Adrenal gland (tissue), 12 donors: ENCODE data around the gene FGD4. TPM values are rescaled to one million over a fixed set of nuclear protein-coding genes. Genes with fewer than 3 reads are reported as not detected.

Experiments
- DNase-seq, 7 donors: peaks; one replicate each; pipeline ENCODE4 v3.0.0-alpha.2; 2019 to 2020
- H3K27ac ChIP-seq, 5 donors: fragments of 200-600 bp; sonication (generic) in 4 of 5; 1 replicate in 3 of 5; 2 replicates in 2 of 5; pipeline versions ENCODE4 v1.5.1 to v1.8.0; 2016 to 2020; ENCODE audit warnings: mild to moderate bottlenecking in 1 of 5
- H3K27me3 ChIP-seq: fragments of 200-600 bp; 2 replicates; pipeline ENCODE4 v1.8.0; 2021
- H3K36me3 ChIP-seq, 2 donors: fragments of 200-600 bp; replicated peaks in 1 of 2; 1 replicate in 1 of 2; 2 replicates in 1 of 2; pipeline versions ENCODE4 v1.5.1 to v1.8.0; 2018 to 2022
- H3K4me1 ChIP-seq, 2 donors: fragments of 200-600 bp; replicated peaks in 1 of 2; 1 replicate in 1 of 2; 2 replicates in 1 of 2; pipeline versions ENCODE4 v1.5.1 to v1.8.0; 2018 to 2021
- H3K4me3 ChIP-seq, 4 donors: fragments of 200-600 bp; sonication (generic) in 3 of 4; one replicate each; pipeline ENCODE4 v1.5.1; 2016 to 2018
- H3K9me3 ChIP-seq, 3 donors: fragments of 200-600 bp; sonication (generic) in 1 of 3; replicated peaks in 1 of 3; 1 replicate in 2 of 3; 2 replicates in 1 of 3; pipeline versions ENCODE4 v1.5.1 to v1.8.0; 2016 to 2021
- POLR2A ChIP-seq, 2 donors: fragments of 450-650 bp; IDR thresholded peaks; one replicate each; pipeline ENCODE4 v1.6.1; 2017; ENCODE audit warnings: antibody characterized with exemption in 2 of 2, mild to moderate bottlenecking in 2 of 2, moderate library complexity in 1 of 2
- WGBS, 4 donors: extraction: QIAGEN DNeasy Blood & Tissue Kit in 2 of 4; methylation state at CpG; one replicate each; pipeline versions ENCODE4 v1.1.5 to v1.1.7; 2013 to 2017; 5-methylcytosine and 5-hydroxymethylcytosine counted together
- intact Hi-C, 2 donors: fragments of 100-400 bp; cut with DNase I; formaldehyde crosslinking; loops; one replicate each; pipeline versions ENCODE4 v1.14.1 to v1.15.0; 2022 to 2023
- polyA plus RNA-seq, 3 donors: library from polyadenylated mRNA; stranded (reverse); fragments of 200-250 nt in 2 of 3; fragments of 350-450 nt in 1 of 3; fragmentation: Illumina TruSeq in 1 of 3; extraction: RNeasy Lipid Tissue Mini Kit (QIAGEN cat#74804) in 1 of 3; gene quantifications; one replicate each; pipeline ENCODE4 v1.2.3, GENCODE V29; 2013 to 2014
- total RNA-seq, 9 donors: library from RNA; depleted of rRNA in 4 of 9; stranded (reverse); fragments of >200 nt in 4 of 9; fragments of 120-200 nt in 1 of 9; fragmentation: NEBNext Ultra II Directional in 1 of 9; extraction: Animal tissue kit (Norgen Biotek cat#: 25700) in 1 of 9; gene quantifications; one replicate each; pipeline versions ENCODE4 v1.1.0 to v1.2.4, GENCODE V29; 2013 to 2023
- TF ChIP-seq, protein P1 (sequence below), 6 experiments: fragments of 450-650 bp in 4 of 6; fragments of 200-600 bp in 2 of 6; sonication (generic) in 1 of 6; IDR thresholded peaks; 1 replicate in 5 of 6; 2 replicates in 1 of 6; pipeline versions ENCODE4 v1.5.1 to v1.8.0; 2016 to 2021; ENCODE audit warnings: antibody characterized with exemption in 6 of 6, mild to moderate bottlenecking in 2 of 6, moderate library complexity in 1 of 6
- donor health status: healthy with polysubstance abuse.
- donor health status: Bipolar disorder and iron deficiency.
- donor health status: DM: yes; HTN: yes; CAD: no.
- donor health status: DM: no; HTN: no; CAD: no.
- donor health status: DM: no; HTN: no; CAD: no.
- donor health status: DM: yes; HTN: yes; CAD: no.

Gene FGD4
- total and polyA plus RNA-seq, 12 donors = 1.7 to 38.5 (median 16.6) TPM

DNA sequence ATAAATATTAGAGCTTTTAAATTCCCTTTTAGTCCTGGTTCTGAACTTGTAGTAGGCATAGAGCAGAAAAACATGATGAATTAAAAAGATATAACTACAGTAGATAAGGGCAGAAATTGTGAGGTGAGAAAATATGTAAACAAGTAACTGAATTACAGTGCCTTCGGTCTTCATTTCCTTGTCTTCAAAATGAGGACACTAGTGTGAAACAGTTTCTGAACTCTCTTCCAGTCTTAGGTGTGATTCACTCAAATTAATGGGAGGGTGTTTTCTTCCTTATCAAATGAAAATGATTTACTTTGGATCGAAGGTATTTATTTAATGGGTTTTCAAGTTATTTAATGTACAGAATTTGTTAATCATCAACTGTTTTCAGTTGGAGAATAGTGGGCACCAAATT is 1.5 kb downstream of the FGD4 start:
- WGBS, 4 donors = 72 to 76% (median 74%) methylated on average over 2 of the region's 2 CpGs
- H3K4me1 ChIP-seq = peaks cover 0 to 13% of the 10 kb centered on the region in 2 donors
- no peak overlapping the region for H3K4me3 ChIP-seq
- TF ChIP-seq, protein P1, sequence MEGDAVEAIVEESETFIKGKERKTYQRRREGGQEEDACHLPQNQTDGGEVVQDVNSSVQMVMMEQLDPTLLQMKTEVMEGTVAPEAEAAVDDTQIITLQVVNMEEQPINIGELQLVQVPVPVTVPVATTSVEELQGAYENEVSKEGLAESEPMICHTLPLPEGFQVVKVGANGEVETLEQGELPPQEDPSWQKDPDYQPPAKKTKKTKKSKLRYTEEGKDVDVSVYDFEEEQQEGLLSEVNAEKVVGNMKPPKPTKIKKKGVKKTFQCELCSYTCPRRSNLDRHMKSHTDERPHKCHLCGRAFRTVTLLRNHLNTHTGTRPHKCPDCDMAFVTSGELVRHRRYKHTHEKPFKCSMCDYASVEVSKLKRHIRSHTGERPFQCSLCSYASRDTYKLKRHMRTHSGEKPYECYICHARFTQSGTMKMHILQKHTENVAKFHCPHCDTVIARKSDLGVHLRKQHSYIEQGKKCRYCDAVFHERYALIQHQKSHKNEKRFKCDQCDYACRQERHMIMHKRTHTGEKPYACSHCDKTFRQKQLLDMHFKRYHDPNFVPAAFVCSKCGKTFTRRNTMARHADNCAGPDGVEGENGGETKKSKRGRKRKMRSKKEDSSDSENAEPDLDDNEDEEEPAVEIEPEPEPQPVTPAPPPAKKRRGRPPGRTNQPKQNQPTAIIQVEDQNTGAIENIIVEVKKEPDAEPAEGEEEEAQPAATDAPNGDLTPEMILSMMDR (IDR thresholded peaks at IDR 0.05) = no peak
- no peak for TF ChIP-seq POLR2A (IDR thresholded peaks at IDR 0.05)
- H3K27ac ChIP-seq = no peak overlapping the region
- H3K36me3 ChIP-seq = no peaks in the 10 kb centered on the region
- no peaks in the 10 kb centered on the region for H3K27me3 ChIP-seq
- no peaks in the 10 kb centered on the region for H3K9me3 ChIP-seq
- no peak for DNase-seq
- intact Hi-C loops = no loop called here

DNA sequence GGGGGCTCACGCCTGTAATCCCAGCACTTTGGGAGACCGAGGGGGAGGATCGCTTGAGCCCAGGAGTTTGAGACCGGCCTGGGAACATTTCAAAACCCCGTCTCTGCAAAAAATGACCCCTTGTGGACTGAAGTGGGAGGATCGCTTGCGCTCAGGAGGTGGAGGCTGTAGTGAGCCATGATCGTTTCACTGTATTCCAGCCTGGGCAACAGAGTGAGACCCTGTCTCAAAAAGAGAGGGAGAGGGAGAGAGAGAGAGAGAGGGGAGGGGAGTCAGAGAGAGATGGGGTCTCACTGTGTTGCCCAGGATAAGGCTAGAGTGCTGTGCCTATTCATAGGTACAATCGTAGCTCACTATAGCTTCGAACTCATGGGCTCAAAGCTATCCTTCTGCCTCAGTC is 2.8 kb downstream of the FGD4 start:
- 89 to 98% (median 94%) methylated on average over 9 to 10 of the region's 10 CpGs for WGBS, 4 donors
- Histone ChIP-seq H3K36me3 (no peaks in the 10 kb centered on the region), H3K9me3 (no peaks in the 10 kb centered on the region), H3K4me3 (no peak overlapping the region), H3K4me1 (peaks cover 0 to 13% of the 10 kb centered on the region in 2 donors), H3K27me3 (no peaks in the 10 kb centered on the region), H3K27ac (no peak overlapping the region)
- DNase-seq = no peak
- intact Hi-C loops = no loop called here
- TF ChIP-seq, protein P1 (IDR thresholded peaks at IDR 0.05) = no peak
- TF ChIP-seq POLR2A (IDR thresholded peaks at IDR 0.05) = no peak

DNA sequence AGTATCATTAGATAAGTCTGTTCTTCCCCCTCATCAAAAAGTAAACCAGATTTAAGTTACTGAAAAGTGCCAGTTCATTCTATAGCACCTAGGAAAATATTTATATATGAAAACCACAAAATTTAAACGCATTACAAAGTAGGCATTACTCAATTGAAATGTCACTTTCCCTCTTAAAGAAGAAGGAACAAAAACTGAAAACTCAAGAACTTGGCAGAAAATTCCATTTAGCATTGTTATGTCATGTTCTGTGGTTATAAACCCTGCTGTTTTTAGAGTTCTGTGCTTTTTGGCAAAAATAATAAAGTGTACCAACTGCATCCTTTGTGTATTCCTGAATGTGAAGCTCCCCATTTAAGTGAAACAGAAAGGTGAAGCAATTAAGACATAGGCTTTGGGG is 3.6 kb downstream of the FGD4 start:
- 42 to 67% (median 56%) methylated on average over 1 of the region's 1 CpG for WGBS, 4 donors
- no peak for DNase-seq
- Histone ChIP-seq H3K27me3 (no peaks in the 10 kb centered on the region), H3K4me1 (peaks cover 0 to 13% of the 10 kb centered on the region in 2 donors), H3K4me3 (no peak overlapping the region), H3K27ac (no peak overlapping the region), H3K36me3 (no peaks in the 10 kb centered on the region), H3K9me3 (no peaks in the 10 kb centered on the region)
- no peak for TF ChIP-seq POLR2A (IDR thresholded peaks at IDR 0.05)
- TF ChIP-seq, protein P1 (IDR thresholded peaks at IDR 0.05) = no peak
- intact Hi-C loops = no loop called here

DNA sequence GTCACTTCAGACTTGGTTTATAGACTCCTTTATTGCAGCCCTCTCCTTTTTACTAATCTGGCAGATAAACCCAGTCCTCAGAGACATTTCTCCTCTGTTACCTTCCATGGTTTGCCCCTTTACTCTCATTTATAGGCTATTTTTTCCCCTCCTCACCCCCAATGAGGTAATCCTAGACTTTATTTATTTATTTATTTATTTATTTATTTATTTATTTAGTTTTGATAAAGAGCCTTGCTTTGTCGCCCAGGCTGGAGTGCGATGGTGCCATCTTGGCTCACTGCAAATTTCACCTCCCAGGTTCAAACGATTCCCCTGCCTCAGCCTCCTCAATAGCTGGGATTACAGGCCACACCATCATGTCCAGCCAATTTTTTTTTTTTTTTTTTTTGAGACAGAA is 8.4 kb downstream of the FGD4 start:
- WGBS, 4 donors = 93 to 98% (median 96%) methylated on average over 3 of the region's 3 CpGs
- no peak for DNase-seq
- TF ChIP-seq, protein P1 (IDR thresholded peaks at IDR 0.05) = no peak
- no peak for TF ChIP-seq POLR2A (IDR thresholded peaks at IDR 0.05)
- Histone ChIP-seq H3K4me3 (no peak overlapping the region), H3K36me3 (no peaks in the 10 kb centered on the region), H3K27me3 (no peaks in the 10 kb centered on the region), H3K27ac (no peak overlapping the region), H3K4me1 (no peaks in the 10 kb centered on the region), H3K9me3 (no peaks in the 10 kb centered on the region)
- intact Hi-C loops = no loop called here
